LoVo (cell line): ENCODE results near the gene CABLES2.

Experiments
- DNase-seq: peaks from one replicate; pipeline ENCODE4 v3.0.0-alpha.2; 2016; ENCODE audit warnings: low spot score

CABLES2 gene

GRCh38 chr20:62370115-62370806 is 36.8 kb downstream of the CABLES2 start:
- peak; percentile 70 for DNase-seq

- DNase-seq = no peak
These were observed 37.3 kb downstream of the CABLES2 start for GRCh38 chr20:62369815-62370114.

- no peak for DNase-seq
These were observed 37.9 kb downstream of the CABLES2 start for GRCh38 chr20:62368976-62369814.

GRCh38 chr20:62368392-62368975 is 38.6 kb downstream of the CABLES2 start:
- no peak for DNase-seq

- DNase-seq = no peak
These were observed 39.3 kb downstream of the CABLES2 start for GRCh38 chr20:62367633-62368391.

GRCh38 chr20:62367136-62367632 is 39.9 kb downstream of the CABLES2 start, which contains the start of gene LAMA5:
Gene LAMA5 (minus strand): TSS chr20:62367312. CDS start chr20:62367245, 67 bp downstream.
- peak; percentile 63 for DNase-seq

GRCh38 chr20:62366370-62367135 is 40.5 kb downstream of the CABLES2 start:
- DNase-seq = no peak

- peak; percentile 35 for DNase-seq
These were observed 41.2 kb downstream of the CABLES2 start for GRCh38 chr20:62365814-62366369.

- DNase-seq = no peak
These were observed 42.0 kb downstream of the CABLES2 start for GRCh38 chr20:62364911-62365736.

GRCh38 chr20:62363920-62364851 is 42.9 kb downstream of the CABLES2 start:
- no peak for DNase-seq

GRCh38 chr20:62362991-62363919 is 43.8 kb downstream of the CABLES2 start:
- no peak for DNase-seq

- DNase-seq = no peak
These were observed 44.5 kb downstream of the CABLES2 start for GRCh38 chr20:62362590-62362940.

- DNase-seq = peak; percentile 86
These were observed 45.1 kb downstream of the CABLES2 start for GRCh38 chr20:62361799-62362589.

- DNase-seq = peak; percentile 62
These were observed 46.0 kb downstream of the CABLES2 start for GRCh38 chr20:62360854-62361798.

- DNase-seq = no peak
These were observed 47.5 kb downstream of the CABLES2 start for GRCh38 chr20:62359491-62360121.
